ENCODE data around the gene PLPP4. TPM values are rescaled to one million over a fixed set of nuclear protein-coding genes. Genes with fewer than 3 reads are reported as not detected.

PLPP4 gene
- total RNA-seq, 2 donors from 2014 or later: not detected

GRCh38 chr10:120612756-120613155 is 155.7 kb downstream of the PLPP4 start:
- Histone ChIP-seq H3K9me3 (peaks cover 7% of the 10 kb centered on the region), H3K4me1 (ENCODE audit: control insufficient read depth in 1 of 2, low read depth in 2 of 2) (no peaks in the 10 kb centered on the region), H3K36me3 (no peaks in the 10 kb centered on the region), H3K4me3 (no peak overlapping the region), H3K27ac (no peak overlapping the region), H3K27me3 (replicated peaks; ENCODE audit: insufficient read depth) (no peaks in the 10 kb centered on the region)
- TF ChIP-seq CTCF (IDR thresholded peaks at IDR 0.05): no peak
- no peak for ATAC-seq (ENCODE audit: insufficient number of reproducible peaks, low FRiP score, low read depth)
- no peak for DNase-seq (ENCODE audit: low spot score)

- no peak overlapping the region for H3K4me3 ChIP-seq
- ATAC-seq (ENCODE audit: insufficient number of reproducible peaks, low FRiP score, low read depth): no peak
- TF ChIP-seq CTCF (IDR thresholded peaks at IDR 0.05): no peak
- no peaks in the 10 kb centered on the region for H3K27me3 ChIP-seq (replicated peaks; ENCODE audit: insufficient read depth)
- H3K27ac ChIP-seq: no peak overlapping the region
- no peak for DNase-seq (ENCODE audit: low spot score)
- H3K4me1 ChIP-seq (ENCODE audit: control insufficient read depth in 1 of 2, low read depth in 2 of 2): no peaks in the 10 kb centered on the region
- peaks cover 7% of the 10 kb centered on the region for H3K9me3 ChIP-seq
- H3K36me3 ChIP-seq: no peaks in the 10 kb centered on the region
Observed at GRCh38 chr10:120613180-120613579, 156.2 kb downstream of the PLPP4 start.

- Histone ChIP-seq H3K36me3 (no peaks in the 10 kb centered on the region), H3K9me3 (peaks cover 7% of the 10 kb centered on the region), H3K4me1 (ENCODE audit: control insufficient read depth in 1 of 2, low read depth in 2 of 2) (no peaks in the 10 kb centered on the region), H3K27ac (no peak overlapping the region), H3K4me3 (no peak overlapping the region), H3K27me3 (replicated peaks; ENCODE audit: insufficient read depth) (no peaks in the 10 kb centered on the region)
- ATAC-seq (ENCODE audit: insufficient number of reproducible peaks, low FRiP score, low read depth) (no peak), DNase-seq (ENCODE audit: low spot score) (no peak)
- no peak for TF ChIP-seq CTCF (IDR thresholded peaks at IDR 0.05)
Observed at GRCh38 chr10:120614680-120615079, 157.7 kb downstream of the PLPP4 start.

GRCh38 chr10:120616311-120616911 is 159.4 kb downstream of the PLPP4 start:
- no peaks in the 10 kb centered on the region for H3K27me3 ChIP-seq (replicated peaks; ENCODE audit: insufficient read depth)
- ATAC-seq (ENCODE audit: insufficient number of reproducible peaks, low FRiP score, low read depth) (no peak), DNase-seq (ENCODE audit: low spot score) (no peak)
- H3K9me3 ChIP-seq: peaks cover 7% of the 10 kb centered on the region
- no peaks in the 10 kb centered on the region for H3K36me3 ChIP-seq
- no peak overlapping the region for H3K4me3 ChIP-seq
- TF ChIP-seq CTCF (IDR thresholded peaks at IDR 0.05): no peak
- H3K27ac ChIP-seq: no peak overlapping the region
- H3K4me1 ChIP-seq (ENCODE audit: control insufficient read depth in 1 of 2, low read depth in 2 of 2): no peaks in the 10 kb centered on the region

GRCh38 chr10:120628197-120628596 is 171.2 kb downstream of the PLPP4 start:
- DNase-seq (ENCODE audit: low spot score): no peak
- H3K27me3 ChIP-seq (replicated peaks; ENCODE audit: insufficient read depth): no peaks in the 10 kb centered on the region
- H3K9me3 ChIP-seq: no peaks in the 10 kb centered on the region
- no peak for TF ChIP-seq CTCF (IDR thresholded peaks at IDR 0.05)
- no peak overlapping the region for H3K27ac ChIP-seq
- no peak for ATAC-seq (ENCODE audit: insufficient number of reproducible peaks, low FRiP score, low read depth)
- no peaks in the 10 kb centered on the region for H3K36me3 ChIP-seq
- no peak overlapping the region for H3K4me3 ChIP-seq
- no peaks in the 10 kb centered on the region for H3K4me1 ChIP-seq (ENCODE audit: control insufficient read depth in 1 of 2, low read depth in 2 of 2)
